SW480 (cell line): ENCODE results near the gene SOX6.

ENCODE experiments used
- DNase-seq: peaks from one replicate; pipeline ENCODE4 v3.0.0-alpha.2; 2016; ENCODE audit warnings: low spot score

SOX6 gene

GRCh38 chr11:16185042-16185441 is 171.3 kb downstream of the SOX6 start:
- DNase-seq: no peak

GRCh38 chr11:16184588-16184987 is 171.8 kb downstream of the SOX6 start:
- DNase-seq: peak; percentile 43

- DNase-seq: no peak
Observed at GRCh38 chr11:16182553-16182952, 173.8 kb downstream of the SOX6 start.

- DNase-seq: no peak
Observed at GRCh38 chr11:16180868-16181267, 175.5 kb downstream of the SOX6 start.

GRCh38 chr11:16179676-16180075 is 176.7 kb downstream of the SOX6 start:
- no peak for DNase-seq

GRCh38 chr11:16178273-16178672 is 178.1 kb downstream of the SOX6 start:
- no peak for DNase-seq

GRCh38 chr11:16177688-16178087 is 178.7 kb downstream of the SOX6 start:
- DNase-seq: no peak

GRCh38 chr11:16173798-16174197 is 182.5 kb downstream of the SOX6 start:
- peak; percentile 14 for DNase-seq

GRCh38 chr11:16171882-16172281 is 184.5 kb downstream of the SOX6 start:
- no peak for DNase-seq

- no peak for DNase-seq
Observed at GRCh38 chr11:16169956-16170847, 186.1 kb downstream of the SOX6 start.

- DNase-seq: no peak
Observed at GRCh38 chr11:16169541-16169940, 186.8 kb downstream of the SOX6 start.

GRCh38 chr11:16167706-16168487 is 188.4 kb downstream of the SOX6 start:
- no peak for DNase-seq

GRCh38 chr11:16166571-16166970 is 189.8 kb downstream of the SOX6 start:
- DNase-seq: no peak

GRCh38 chr11:16160146-16160545 is 196.2 kb downstream of the SOX6 start:
- DNase-seq: no peak

GRCh38 chr11:16158426-16158994 is 197.8 kb downstream of the SOX6 start:
- no peak for DNase-seq

GRCh38 chr11:16157327-16157726 is 199.0 kb downstream of the SOX6 start:
- no peak for DNase-seq

- DNase-seq: no peak
Observed at GRCh38 chr11:16155448-16155847, 200.9 kb downstream of the SOX6 start.

- DNase-seq: peak; percentile 18
Observed at GRCh38 chr11:16154715-16155396, 201.5 kb downstream of the SOX6 start.

GRCh38 chr11:16153951-16154350 is 202.4 kb downstream of the SOX6 start:
- no peak for DNase-seq

GRCh38 chr11:16151138-16151537 is 205.2 kb downstream of the SOX6 start:
- no peak for DNase-seq

GRCh38 chr11:16149476-16149875 is 206.9 kb downstream of the SOX6 start:
- DNase-seq: no peak

GRCh38 chr11:16148301-16148931 is 207.9 kb downstream of the SOX6 start:
- no peak for DNase-seq
